ENCODE results near the gene MRI1. TPM values are rescaled to one million over a fixed set of nuclear protein-coding genes. Genes with fewer than 3 reads are reported as not detected.

The MRI1 gene
- total and polyA plus RNA-seq, 2 donors (not counting 1 experiment from before 2014, with no cell fraction given) = 75.5 to 118 TPM

DNA sequence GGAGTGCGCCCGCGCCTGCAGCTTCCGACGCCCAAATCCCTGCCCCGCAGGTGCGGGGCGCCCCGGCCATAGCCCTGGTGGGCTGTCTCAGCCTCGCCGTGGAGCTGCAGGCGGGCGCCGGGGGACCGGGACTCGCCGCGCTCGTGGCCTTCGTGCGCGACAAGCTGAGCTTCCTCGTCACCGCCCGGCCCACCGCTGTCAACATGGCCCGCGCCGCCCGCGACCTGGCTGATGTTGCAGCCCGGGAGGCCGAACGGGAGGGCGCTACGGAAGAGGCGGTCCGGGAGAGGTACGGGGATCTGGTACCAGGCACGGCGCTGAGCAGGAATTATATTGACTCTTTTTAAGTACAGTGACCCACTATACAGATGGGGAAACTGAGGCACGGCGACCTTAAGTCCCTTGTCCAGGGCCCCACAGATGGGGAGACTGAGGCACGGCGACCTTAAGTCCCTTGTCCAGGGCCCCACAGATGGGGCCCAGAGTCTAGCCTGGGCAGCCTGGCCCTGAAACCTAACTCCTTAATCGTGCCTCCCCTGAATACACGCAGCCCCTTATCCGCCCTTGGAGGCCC lies 586 bp downstream of the MRI1 start:
- ChIA-PET POLR2A (interaction anchor here (1.6 kb wide), 1 partner anchor 9 kb away, joined by 7 read pairs; the partner anchor contains the start of gene C19orf53), CTCF (interaction anchor here (0.6 to 2.0 kb wide), 3 partner anchors 19 to 661 kb away, joined by 3 to 4 read pairs (median 4); no protein-coding TSS in a partner anchor)
- Mint-ChIP-seq H3K9me3 (ENCODE audit: insufficient read depth) (no peaks in the 10 kb centered on the region), H3K27me3 (no peaks in the 10 kb centered on the region), H3K4me1 (peaks cover 18% of the 10 kb centered on the region), H3K27ac (peak overlapping the region; percentile 76), H3K4me3 (peak overlapping the region; percentile 87)
- Histone ChIP-seq H3K79me2 (ENCODE audit: control insufficient read depth, insufficient read depth, low read length) (peaks cover 9% of the 10 kb centered on the region), H3K4me2 (replicated peaks; ENCODE audit: low read depth, low read length, poor library complexity, severe bottlenecking) (peak overlapping the region; percentile 88), H3K27ac (ENCODE audit: low read length in 2 of 2) (no peak overlapping the region), H2AFZ (ENCODE audit: insufficient read depth, low read depth, low read length, poor library complexity, severe bottlenecking) (peak overlapping the region; percentile 74), H3K27me3 (replicated peaks in 1 of 4; ENCODE audit: control extremely low read depth in 1 of 4, control insufficient read depth in 3 of 4, insufficient read depth in 4 of 4, low read length in 3 of 4) (peaks cover 0 to 6% (median 0%) of the 10 kb centered on the region in 4 experiments), H3K9me3 (ENCODE audit: control extremely low read depth in 1 of 3, control insufficient read depth in 2 of 3, insufficient read depth in 1 of 3, low read length in 2 of 3) (peaks cover 0 to 7% (median 0%) of the 10 kb centered on the region in 3 donors), H4K20me1 (ENCODE audit: control insufficient read depth, insufficient read depth, low read length, poor library complexity, severe bottlenecking) (no peaks in the 10 kb centered on the region), H3K4me3 (ENCODE audit: control extremely low read depth in 1 of 5, extremely low read depth in 1 of 5, insufficient read depth in 1 of 5, low read depth in 2 of 5, low read length in 4 of 5) (peak overlapping the region; percentile 44 to 79 (median 60)), H3K4me1 (ENCODE audit: control insufficient read depth in 2 of 2, insufficient read depth in 2 of 2, low read length in 2 of 2) (peaks cover 11 to 19% of the 10 kb centered on the region in 2 donors), H3K36me3 (replicated peaks in 1 of 2; ENCODE audit: control extremely low read depth in 1 of 2, control insufficient read depth in 1 of 2, extremely low read depth in 1 of 2, insufficient read depth in 2 of 2, low read length in 1 of 2) (peaks cover 0 to 18% of the 10 kb centered on the region in 2 experiments), H3K9ac (ENCODE audit: low read length) (peak overlapping the region; percentile 83)
- ATAC-seq (ENCODE audit: low read depth) (peak; percentile 53), DNase-seq (peak; percentile 56)
- intact Hi-C loops (cut with micrococcal nuclease) = loop anchor here (1.0 kb wide), 1 partner anchor 17 kb away; no protein-coding TSS in a partner anchor
- TF ChIP-seq EZH2 (IDR thresholded peaks at IDR 0.05; ENCODE audit: borderline replicate concordance, insufficient read depth, low read depth, low read length, poor library complexity, severe bottlenecking) (no peak), CTCF (IDR thresholded peaks at IDR 0.05) (no peak)
- WGBS (ENCODE audit: insufficient coverage) = 4% methylated on average over 48 of the region's 48 CpGs

All from B cell (primary cell).